ENCODE results near the gene SELENOH. TPM values are rescaled to one million over a fixed set of nuclear protein-coding genes. Genes with fewer than 3 reads are reported as not detected.

SELENOH gene
- total RNA-seq, 1 donor from 2014 or later = 120 TPM

DNA sequence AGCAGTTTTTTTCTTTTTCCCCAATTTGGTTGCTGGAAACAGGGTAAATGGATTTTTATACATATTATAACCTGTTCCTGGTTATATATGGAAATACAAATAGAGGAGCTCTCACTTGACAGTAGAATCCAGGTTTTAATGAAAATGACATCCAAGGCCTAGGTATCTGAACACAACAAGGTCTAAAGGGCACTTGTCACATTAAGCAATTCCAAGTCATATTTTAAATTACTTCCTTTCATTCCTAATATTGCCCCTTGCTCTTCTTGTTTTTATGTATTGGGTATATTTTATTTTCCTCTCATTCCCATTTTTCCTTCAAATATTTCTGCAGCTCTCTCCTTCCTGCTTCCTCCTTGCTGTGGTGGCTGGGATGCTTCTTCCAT lies 47.4 kb downstream of the SELENOH start:
- H3K36me3 ChIP-seq = peaks cover 0 to 3% of the 10 kb centered on the region in 2 donors
- H3K4me3 ChIP-seq = no peak overlapping the region
- H3K27ac ChIP-seq = peak overlapping the region; percentile 28
- H3K4me1 ChIP-seq = peaks cover 99% of the 10 kb centered on the region
- TF ChIP-seq POLR2AphosphoS5 (IDR thresholded peaks at IDR 0.05; ENCODE audit: insufficient read depth in 1 of 2, low read depth in 1 of 2) = no peak
- no peak for TF ChIP-seq POLR2A (IDR thresholded peaks at IDR 0.05)
- TF ChIP-seq, protein P1, sequence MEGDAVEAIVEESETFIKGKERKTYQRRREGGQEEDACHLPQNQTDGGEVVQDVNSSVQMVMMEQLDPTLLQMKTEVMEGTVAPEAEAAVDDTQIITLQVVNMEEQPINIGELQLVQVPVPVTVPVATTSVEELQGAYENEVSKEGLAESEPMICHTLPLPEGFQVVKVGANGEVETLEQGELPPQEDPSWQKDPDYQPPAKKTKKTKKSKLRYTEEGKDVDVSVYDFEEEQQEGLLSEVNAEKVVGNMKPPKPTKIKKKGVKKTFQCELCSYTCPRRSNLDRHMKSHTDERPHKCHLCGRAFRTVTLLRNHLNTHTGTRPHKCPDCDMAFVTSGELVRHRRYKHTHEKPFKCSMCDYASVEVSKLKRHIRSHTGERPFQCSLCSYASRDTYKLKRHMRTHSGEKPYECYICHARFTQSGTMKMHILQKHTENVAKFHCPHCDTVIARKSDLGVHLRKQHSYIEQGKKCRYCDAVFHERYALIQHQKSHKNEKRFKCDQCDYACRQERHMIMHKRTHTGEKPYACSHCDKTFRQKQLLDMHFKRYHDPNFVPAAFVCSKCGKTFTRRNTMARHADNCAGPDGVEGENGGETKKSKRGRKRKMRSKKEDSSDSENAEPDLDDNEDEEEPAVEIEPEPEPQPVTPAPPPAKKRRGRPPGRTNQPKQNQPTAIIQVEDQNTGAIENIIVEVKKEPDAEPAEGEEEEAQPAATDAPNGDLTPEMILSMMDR (IDR thresholded peaks at IDR 0.05) = no peak
- no peaks in the 10 kb centered on the region for H3K9me3 ChIP-seq
- no peaks in the 10 kb centered on the region for H3K27me3 ChIP-seq
- no peak for DNase-seq (ENCODE audit: extremely low spot score in 2 of 2)
- intact Hi-C loops (cut with DNase I) = no loop called here

DNA sequence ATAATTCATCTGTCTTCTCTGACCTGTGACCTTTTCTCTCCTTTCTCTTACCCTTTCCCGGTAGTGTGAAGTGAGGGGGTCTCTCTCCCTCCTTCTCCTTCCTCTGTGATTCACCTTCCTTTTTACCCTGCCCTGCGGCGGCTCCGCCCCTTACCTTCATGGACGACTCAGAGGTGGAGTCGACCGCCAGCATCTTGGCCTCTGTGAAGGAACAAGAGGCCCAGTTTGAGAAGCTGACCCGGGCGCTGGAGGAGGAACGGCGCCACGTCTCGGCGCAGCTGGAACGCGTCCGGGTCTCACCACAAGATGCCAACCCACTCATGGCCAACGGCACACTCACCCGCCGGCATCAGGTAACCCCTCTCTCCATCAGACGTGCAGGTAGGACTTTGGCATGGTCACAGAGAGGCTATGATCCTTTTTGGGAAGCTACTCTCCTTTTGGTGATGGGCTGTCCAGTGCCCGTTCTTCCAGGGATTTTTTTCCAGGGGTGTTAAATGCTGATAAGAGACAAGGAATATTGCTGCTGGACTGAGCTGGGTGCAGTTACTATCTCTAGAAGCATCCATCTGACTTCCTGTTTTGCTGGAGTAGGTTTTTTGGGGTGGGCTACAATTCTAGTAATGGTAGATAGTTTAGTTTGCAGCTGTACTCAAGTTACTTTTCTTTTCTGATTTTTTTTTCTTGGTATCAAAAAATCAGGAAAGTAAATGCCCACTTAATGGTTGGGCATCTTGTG lies 50.2 kb downstream of the SELENOH start:
- TF ChIP-seq POLR2AphosphoS5 (IDR thresholded peaks at IDR 0.05; ENCODE audit: insufficient read depth in 1 of 2, low read depth in 1 of 2) = no peak
- H3K27ac ChIP-seq = peak overlapping the region; percentile 25
- H3K4me1 ChIP-seq = peaks cover 85% of the 10 kb centered on the region
- peaks cover 0 to 28% of the 10 kb centered on the region in 2 donors for H3K36me3 ChIP-seq
- H3K9me3 ChIP-seq = no peaks in the 10 kb centered on the region
- intact Hi-C loops (cut with DNase I) = loop anchor here (10.0 kb wide), 1 partner anchor 47 kb away; the partner anchor contains the start of gene SELENOH
- no peak overlapping the region for H3K4me3 ChIP-seq
- DNase-seq (ENCODE audit: extremely low spot score in 2 of 2) = no peak
- no peaks in the 10 kb centered on the region for H3K27me3 ChIP-seq

DNA sequence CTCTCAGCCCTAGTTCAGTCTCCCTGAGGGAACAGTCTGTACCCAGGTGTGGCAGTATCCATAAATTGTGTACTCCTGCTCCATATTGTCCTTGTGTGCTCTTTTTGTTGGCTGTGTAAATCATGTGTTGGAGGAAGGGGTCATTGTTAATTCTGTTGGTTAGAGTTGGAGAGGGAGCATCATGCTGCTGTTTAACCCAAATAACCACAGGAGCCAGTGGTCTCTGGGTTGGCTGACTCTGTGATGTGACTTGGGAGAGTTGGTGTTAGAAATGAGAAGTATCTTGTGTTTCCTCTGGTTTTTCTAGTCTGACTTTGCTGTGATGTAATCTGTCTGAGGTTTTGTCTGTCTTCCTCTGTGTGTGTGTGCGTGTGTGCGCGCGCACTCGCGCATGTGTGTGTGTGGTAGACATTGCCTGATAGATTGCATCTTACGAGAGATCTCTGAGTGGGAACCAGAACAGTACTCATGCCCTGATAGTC lies 50.8 kb downstream of the SELENOH start:
- Histone ChIP-seq H3K4me3 (no peak overlapping the region), H3K36me3 (peaks cover 0 to 34% of the 10 kb centered on the region in 2 donors), H3K27me3 (no peaks in the 10 kb centered on the region), H3K27ac (peak overlapping the region; percentile 59), H3K9me3 (no peaks in the 10 kb centered on the region), H3K4me1 (peaks cover 79% of the 10 kb centered on the region)
- TF ChIP-seq POLR2AphosphoS5 (IDR thresholded peaks at IDR 0.05; ENCODE audit: insufficient read depth in 1 of 2, low read depth in 1 of 2) = no peak
- no peak for TF ChIP-seq POLR2A (IDR thresholded peaks at IDR 0.05)
- TF ChIP-seq, protein P1 (IDR thresholded peaks at IDR 0.05) = no peak
- intact Hi-C loops (cut with DNase I) = loop anchor here (10.0 kb wide), 1 partner anchor 47 kb away; the partner anchor contains the start of gene SELENOH
- no peak for DNase-seq (ENCODE audit: extremely low spot score in 2 of 2)

DNA sequence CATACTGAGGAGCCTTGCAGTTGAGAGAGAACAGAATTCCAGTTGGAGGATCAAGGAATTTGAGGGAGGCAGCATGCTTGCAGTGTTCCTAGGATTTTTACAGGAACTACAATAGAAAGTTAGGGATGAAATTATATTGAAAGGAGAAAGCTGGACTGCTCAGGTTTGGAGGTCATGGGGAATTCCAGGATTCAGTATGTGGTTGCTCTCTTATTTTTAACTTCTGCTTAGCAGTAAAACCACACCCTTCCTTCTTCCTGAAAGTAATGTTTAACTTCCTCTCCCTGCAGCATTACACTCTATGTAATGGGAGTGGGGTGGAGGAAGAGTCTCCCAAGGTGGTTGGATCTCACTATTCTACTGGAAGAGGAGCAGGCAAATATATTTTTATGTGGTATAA lies 51.6 kb downstream of the SELENOH start:
- TF ChIP-seq POLR2AphosphoS5 (IDR thresholded peaks at IDR 0.05; ENCODE audit: insufficient read depth in 1 of 2, low read depth in 1 of 2) = peak in 1 of 2 donors; percentile 80
- no peak for TF ChIP-seq POLR2A (IDR thresholded peaks at IDR 0.05)
- H3K4me3 ChIP-seq = no peak overlapping the region
- H3K27me3 ChIP-seq = no peaks in the 10 kb centered on the region
- peak overlapping the region; percentile 59 for H3K27ac ChIP-seq
- H3K4me1 ChIP-seq = peaks cover 73% of the 10 kb centered on the region
- H3K36me3 ChIP-seq = peaks cover 0 to 37% of the 10 kb centered on the region in 2 donors
- no peaks in the 10 kb centered on the region for H3K9me3 ChIP-seq
- intact Hi-C loops (cut with DNase I) = loop anchor here (10.0 kb wide), 1 partner anchor 48 kb away; the partner anchor contains the start of gene SELENOH
- no peak for DNase-seq (ENCODE audit: extremely low spot score in 2 of 2)

Small RNA genes within 50 kb of the gene (small RNA-seq; reads per million reads assigned to genes)
- gene AP001931.1 (not detected), gene TMX2-CTNND1 (not detected)

Other genes starting within 250 kb of the SELENOH start
- 22.6 TPM for gene SLC43A1, start 225.8 kb upstream of the SELENOH start, total RNA-seq
- 45.2 TPM for gene TIMM10, start 210.7 kb upstream of the SELENOH start, total RNA-seq
- gene SMTNL1, start 203.9 kb upstream of the SELENOH start, total RNA-seq = not detected
- 48.1 TPM for gene UBE2L6, start 173.8 kb upstream of the SELENOH start, total RNA-seq
- gene SERPING1, start 143.8 kb upstream of the SELENOH start, total RNA-seq = 779 TPM
- 2.7 TPM for gene YPEL4, start 91.6 kb upstream of the SELENOH start, total RNA-seq
- gene CLP1, start 83.7 kb upstream of the SELENOH start, total RNA-seq = 10.8 TPM
- gene ZDHHC5, start 73.4 kb upstream of the SELENOH start, total RNA-seq = 46.2 TPM
- 18.4 TPM for gene MED19, start 29.3 kb upstream of the SELENOH start, total RNA-seq
- 44.4 TPM for gene TMX2, start 28.9 kb upstream of the SELENOH start, total RNA-seq
- not detected for gene BTBD18, start 10.3 kb downstream of the SELENOH start, total RNA-seq
- gene CTNND1, start 20.3 kb downstream of the SELENOH start, total RNA-seq = 179 TPM